GM21390 (cell line): ENCODE data around the gene EFCAB13.

ENCODE experiments used
- ATAC-seq: cut with Tn5 transposase; IDR thresholded peaks from one replicate; pipeline ENCODE4 v1.9.1; 2021; ENCODE audit not compliant: unreplicated experiment

Gene EFCAB13, protein sequence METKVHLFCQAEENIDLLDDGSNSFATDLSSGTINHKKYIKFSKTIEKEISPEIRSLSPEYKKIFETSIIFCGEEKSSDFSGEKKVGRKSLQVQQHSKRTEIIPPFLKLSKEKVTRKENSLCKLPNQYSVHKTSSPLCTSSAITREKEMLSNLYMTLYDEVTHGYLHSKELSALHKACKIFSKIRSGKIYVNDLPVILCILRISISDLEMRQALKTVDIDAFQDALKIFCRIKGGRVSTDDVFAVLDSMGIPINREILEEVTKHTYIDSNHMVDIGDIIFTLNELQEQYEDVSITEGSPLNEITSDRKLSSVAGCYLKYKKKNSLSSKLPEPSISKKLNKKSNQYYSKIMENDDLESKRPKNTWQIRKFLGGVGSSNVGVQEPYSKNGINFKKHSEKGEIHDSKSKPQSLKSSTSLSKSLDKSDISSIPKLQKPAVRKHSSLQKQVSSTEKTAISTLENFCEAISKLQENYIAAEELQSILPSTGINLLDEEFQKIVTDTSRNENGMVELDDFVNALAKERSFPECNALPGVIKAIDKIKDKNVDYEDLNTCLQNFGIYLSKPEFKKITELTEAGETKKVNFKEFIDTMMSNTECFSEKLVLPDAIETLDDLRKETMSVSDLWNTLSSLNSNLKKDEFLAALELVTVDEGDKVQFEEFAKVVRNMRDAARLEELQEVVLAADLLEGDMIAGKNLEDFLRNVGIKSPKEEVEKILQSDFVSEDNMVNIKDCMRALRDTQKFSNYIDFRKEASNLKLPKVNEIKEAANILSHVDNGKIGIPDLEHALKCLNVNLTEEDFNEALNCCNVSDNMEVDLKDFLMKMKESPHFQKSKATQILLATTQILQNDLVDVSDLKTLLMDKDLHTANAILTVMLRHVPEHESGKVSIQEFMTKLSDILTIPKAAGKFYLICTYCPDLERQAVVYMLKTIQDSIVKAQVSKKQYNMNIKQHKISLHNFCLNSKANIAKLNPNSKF

DNA sequence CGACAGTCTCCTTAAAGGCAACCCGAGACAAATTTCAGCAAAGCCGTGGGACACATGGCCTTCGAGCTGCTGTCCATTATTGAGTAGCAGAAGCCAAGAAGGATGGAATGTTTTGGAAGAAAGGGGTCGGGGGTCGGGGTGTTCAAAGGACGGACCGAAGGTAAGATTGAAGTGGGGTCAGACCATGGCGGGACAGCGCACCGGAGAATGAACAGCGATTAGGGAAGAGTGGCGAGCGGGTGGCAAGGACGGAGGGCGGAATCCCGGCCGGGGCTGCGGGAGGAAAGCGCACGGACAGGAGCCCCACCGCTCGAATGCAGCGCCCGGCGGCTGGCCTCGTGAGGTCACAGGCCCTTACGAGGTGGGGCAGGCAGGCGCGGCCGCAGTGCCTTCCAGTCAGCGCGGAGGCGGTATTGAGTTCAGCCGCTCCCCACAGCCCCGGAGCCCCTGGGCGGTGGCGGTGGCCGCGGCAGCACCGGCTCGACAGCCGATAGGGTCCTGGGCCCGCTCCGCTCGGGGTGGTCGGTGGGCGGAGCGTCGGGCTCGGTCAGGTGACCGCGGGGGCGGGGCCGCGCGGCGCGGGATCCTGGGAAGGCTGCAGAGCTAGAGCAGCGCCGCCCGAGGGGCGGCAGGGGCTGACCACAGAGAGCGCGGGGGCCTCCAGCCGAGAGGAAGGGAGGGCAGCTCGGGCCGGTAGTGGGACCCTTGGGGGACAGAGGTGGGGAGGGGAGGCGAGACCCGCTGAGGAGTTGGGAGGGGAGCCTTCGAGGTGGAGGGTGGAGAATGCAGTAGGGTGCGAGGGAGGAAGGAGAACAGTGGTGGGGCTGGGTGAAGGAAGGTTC is at the start of gene EFCAB13:
Gene EFCAB13 (plus strand): TSS at position 574 of the 842 bp plus-strand sequence. CDS start 4,399 bp downstream, outside the sequence.
- ATAC-seq = peak; percentile 87

DNA sequence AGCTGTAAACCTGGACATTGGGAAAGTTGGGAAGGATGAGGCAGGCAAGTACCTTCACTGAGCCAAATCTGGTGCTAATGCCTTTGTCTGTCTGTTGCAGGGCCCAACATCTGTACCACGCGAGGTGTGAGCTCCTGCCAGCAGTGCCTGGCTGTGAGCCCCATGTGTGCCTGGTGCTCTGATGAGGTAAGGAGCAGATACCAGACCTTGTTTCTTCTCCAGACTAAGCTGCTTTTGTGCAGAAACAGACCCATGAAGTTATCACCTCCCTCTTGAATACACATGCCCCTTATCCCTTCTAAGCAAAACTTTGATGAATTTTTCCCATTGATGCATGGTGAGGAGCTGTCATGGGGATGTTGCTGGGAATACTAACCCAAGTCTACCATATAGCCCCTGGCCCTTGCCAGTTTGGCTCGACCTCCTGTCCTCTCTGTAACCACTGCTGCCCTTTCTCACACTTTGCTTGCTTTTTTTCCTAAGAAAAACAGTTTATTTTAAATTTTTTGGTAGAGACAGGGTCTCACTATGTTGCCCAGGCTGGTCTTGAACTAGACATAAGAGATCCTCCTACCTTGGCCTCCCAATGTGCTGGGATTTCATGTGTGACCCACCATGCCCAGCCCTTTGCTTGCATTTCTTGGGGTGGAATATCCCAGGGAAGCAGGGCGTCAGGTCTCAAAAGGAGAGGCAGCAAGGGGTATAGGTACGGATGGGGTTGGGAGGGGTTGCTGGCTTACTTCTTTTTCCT is 49.3 kb upstream of the EFCAB13 start:
- ATAC-seq = no peak

DNA sequence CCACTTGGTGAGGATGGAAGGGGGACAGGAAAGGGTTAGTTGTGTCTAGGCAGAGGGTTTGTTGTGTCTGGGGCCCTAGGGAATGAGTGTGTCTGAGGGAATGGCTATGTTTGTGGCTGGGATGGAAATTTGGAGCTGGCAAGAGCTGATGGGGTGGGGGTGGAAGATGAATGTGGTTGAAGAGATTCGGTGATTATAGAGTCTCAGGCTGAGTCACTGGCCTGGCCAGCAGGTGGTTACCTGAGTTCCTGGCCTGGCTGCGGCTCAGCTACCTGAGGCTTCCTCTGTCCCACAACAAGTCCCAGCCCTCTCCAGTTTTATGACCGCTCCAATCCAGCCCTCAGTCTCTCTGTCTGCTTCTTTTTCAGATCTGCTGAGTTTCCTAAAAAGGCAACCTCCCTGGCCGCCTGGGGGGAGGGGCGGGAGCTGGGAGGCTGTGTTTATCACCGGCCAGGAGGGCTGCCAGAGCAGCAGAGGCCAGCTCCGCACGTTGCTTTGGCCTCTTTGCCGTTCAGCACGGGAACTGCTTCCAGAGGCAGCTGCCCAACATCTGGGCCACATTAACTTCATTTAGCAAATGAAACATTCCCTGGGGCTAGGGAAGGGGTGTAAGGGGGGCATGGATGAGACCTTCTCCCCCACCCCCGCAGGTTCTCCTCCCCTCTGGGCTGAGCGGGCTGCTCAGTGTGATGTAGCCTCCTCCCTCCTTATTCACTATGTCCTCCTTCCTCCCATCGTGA is 48.3 kb upstream of the EFCAB13 start:
- no peak for ATAC-seq

DNA sequence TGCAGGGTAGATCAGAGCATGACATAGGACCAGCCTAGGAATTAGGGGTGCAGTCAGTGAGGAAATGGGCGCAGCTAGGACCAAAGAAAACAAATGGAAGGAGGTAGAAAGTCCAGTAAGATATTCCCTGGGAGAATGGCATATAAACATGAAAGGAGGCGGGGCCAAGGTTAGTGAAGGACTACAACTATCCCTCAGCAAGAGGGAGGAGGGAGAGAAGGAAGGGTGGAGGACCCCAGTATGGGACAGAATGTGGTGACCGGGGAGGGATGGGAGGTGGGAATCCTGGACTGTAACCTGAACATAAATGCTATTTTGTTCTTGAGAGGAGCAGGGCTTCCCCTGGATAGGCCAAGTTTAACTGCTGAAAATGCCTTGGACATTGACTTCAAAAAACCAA is 47.3 kb upstream of the EFCAB13 start:
- ATAC-seq = no peak

DNA sequence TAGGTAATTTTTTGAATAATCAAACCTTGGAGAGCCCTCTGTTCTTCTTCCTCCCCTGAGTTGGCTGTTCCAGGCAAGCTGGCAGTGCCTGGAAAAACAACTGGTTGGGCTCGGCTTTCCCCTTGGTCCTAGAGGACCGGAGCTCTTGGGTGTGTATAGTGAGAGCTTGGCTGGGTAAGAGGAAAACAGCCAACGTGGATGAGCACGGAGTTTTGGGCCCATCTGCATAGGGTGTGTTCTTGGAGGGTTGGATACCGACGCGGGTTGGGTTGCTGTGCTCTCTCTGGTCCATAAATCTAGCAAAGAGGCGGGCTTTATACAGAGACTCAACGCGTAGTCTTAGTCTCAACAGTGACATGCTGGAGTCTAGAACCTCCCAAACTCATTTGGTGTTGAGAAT is 46.9 kb upstream of the EFCAB13 start:
- ATAC-seq = no peak

DNA sequence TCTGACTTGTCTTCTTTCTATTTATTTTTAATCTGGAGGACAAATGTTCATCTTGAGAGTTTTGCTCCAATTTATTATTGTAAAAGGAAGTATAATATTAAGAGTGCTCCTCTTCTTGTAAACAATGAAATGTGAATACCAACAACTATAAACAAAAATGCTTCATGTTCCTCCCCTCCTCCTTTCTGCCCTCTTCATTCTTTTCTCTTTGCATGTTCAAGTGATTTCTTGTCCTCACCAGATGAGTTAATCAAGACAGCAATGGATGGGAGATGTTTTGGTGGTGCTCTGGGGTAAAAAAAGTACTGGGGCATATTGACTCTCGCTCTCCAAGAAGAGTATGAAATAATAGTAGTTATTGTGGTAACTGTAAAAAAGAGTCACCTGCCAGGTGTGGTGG is 45.8 kb upstream of the EFCAB13 start:
- ATAC-seq = no peak

DNA sequence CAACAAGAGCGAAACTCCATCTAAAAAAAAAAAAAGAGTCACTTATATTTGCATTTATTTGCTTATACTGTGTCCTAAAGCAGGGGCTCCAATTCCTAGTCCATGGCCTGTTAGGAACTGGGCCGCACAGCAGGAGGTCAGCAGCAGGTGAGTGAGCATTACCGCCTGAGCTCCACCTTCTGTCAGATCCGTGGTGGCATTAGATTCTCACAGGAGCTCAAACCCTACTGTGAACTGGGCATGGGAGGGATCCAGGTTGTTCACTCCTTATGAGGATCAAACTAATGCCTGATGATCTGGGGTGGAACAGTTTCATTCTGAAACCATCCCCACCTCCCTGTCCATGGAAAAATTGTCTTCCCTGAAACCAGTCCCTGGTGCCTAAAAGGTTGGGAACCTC is 45.2 kb upstream of the EFCAB13 start:
- peak; percentile 6 for ATAC-seq

DNA sequence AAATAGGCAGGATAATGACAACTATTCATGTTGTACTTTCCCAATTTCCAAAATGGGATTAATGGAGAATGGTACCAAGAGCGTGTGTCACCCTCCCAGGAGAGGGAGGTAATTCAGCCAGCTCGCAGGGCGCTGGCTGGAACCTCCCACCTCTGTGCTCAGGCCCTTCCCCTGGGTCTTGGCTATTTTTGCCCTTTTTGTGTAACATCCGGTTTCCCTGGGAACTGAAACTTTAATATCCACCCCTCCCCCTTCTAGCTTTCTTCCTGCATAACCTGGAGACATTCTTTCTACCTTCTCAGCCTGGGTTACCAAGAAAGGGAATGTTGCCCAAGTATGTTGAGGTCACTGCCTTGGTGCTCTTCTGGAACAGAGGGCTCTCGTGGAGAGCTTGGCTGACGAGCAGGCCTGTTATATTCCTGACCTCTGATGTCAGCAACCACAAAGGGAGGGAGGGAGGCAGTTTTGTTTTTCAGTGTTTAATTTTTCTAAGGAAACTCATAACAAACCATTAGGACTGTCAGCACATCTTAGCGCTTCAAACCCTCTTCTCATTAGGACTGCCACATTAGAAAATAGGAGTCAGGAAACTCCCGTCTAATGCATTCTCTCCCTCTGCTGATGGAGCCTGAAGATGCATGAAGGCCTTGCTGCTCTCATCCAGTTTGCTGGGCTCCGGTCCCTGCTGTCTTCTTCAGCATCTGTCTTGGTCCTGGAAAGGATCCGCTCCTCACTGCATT is 44.5 kb upstream of the EFCAB13 start:
- ATAC-seq = peak; percentile 79

DNA sequence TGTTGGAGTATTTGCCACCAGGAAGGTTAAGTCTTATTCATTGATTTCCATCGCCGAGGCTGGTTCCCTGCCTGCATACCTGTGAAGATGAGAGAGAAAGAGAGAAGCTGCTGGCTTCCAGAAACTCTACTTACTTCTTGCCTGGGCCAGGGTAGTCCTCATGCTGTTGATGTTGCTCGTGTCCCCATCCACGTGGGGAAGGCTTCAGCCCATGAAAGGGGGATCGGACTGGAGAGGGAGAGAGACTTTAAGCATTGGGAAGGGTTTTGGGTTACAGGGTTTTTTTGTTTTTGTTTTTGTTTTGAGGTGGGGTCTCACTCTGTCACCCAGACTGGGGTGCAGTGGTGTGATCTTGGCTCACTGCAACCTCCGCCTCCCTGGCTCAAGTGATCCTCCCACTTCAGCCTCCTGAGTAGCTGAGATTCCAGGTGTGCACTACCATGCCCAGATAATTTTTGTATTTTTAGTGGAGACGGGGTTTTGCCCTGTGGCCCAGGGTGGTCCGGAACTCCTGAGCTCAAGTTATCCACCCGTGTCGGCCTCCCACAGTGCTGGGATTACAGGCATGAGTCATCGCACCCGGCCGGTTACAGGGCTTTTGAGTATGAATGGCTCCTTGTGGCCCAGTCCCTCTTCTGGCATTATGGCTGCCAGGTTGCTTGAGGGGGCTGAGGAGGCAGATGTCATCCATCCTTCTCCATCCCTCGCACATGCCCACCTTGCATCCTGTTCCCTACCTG is 43.5 kb upstream of the EFCAB13 start:
- ATAC-seq = no peak

DNA sequence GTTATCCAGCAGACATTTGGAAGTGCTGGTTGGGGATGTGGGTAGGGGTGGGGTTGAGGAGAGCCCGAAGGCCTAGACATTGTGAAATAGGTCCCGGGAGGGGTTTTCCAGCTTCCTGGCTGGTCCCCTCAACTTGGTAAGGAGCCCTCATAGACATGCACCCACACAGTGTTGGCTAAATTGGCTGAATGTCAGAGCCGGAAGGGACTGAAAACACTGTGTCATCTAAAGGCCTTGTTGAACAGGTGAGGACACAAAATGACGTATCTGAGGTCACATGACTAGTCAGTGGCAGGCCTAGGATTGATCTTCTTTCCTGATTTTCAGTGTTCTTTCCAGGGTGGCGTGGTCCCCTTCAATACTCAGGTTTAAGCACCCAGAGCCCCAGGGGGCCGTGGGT is 42.5 kb upstream of the EFCAB13 start:
- ATAC-seq = no peak

DNA sequence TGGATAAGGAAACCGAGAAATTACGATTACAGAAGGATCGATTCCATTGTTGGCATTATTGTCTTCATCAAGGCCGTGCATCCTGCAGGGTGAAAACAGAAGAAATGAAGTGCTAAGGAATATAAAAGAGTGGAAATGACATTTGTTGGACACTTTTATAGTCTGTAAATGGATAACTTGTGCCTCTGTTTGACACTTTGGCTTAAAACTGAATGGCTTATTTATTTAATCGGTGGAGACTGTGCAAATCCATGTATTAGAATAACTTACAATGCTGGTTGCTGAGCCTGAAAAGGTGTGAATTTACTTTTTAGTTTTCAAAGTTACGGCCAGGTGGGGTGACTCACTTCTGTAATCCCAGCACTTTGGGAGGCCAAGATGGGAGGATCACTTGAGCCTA is 38.8 kb upstream of the EFCAB13 start:
- ATAC-seq = no peak

DNA sequence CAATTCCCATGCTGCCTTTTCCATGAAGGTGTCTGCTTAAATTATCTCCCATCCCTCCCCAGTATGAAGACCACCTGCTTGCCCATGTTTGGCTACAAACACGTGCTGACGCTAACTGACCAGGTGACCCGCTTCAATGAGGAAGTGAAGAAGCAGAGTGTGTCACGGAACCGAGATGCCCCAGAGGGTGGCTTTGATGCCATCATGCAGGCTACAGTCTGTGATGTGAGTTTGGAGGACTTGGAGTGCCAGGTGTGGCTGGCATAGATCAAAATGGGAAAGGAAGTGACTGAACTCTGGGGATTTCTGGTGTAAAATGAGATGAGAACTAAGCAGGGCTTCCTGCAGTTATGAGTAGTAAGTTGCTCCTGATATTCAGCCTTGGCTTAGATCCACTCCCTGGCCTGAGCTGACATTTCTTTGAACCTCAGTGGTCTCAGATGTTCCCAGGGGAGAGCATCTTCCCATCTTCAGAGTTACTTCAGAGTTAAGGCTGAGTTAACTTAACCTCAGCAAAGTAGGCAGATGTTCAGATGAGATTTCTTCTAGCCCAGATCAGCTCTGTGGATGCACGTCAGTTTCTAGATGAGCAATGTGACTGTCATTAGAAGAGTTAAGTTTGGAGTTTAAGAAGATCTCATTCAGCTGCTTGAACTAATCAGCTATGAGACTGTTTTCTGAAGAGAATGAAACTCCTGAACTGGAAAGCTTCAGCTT is 37.4 kb upstream of the EFCAB13 start:
- ATAC-seq = peak; percentile 70

DNA sequence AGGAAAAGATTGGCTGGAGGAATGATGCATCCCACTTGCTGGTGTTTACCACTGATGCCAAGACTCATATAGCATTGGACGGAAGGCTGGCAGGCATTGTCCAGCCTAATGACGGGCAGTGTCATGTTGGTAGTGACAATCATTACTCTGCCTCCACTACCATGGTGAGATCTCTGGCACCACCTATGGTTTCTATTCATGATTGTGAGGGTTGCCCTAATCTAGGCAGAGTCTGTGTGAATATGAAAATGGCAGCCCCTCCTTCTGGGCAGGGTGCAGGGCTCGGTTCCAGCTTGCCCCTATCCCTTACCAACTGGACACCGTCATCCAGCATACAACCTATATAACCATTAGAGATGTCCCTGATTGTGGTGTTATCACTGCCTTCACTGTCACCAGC is 36.7 kb upstream of the EFCAB13 start:
- peak; percentile 31 for ATAC-seq

DNA sequence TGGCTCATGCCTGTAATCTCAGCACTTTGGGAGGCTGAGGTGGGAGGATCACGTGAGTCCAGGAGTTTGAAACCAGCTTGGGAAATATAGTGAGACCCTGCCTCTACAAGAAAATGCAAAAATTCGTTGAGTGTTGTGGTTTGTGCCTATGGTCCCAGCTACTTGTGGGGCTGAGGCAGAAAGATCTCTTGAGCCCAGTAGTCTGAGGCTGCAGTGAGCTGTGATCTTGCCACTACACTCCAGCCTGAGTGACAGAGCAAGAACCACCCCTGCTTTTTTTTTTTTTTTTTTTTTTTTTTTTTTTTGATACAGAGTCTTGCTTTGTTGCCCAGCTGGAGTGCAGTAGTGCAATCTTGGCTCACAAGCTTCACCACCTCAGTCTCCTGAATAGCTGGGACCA is 36.1 kb upstream of the EFCAB13 start:
- no peak for ATAC-seq

DNA sequence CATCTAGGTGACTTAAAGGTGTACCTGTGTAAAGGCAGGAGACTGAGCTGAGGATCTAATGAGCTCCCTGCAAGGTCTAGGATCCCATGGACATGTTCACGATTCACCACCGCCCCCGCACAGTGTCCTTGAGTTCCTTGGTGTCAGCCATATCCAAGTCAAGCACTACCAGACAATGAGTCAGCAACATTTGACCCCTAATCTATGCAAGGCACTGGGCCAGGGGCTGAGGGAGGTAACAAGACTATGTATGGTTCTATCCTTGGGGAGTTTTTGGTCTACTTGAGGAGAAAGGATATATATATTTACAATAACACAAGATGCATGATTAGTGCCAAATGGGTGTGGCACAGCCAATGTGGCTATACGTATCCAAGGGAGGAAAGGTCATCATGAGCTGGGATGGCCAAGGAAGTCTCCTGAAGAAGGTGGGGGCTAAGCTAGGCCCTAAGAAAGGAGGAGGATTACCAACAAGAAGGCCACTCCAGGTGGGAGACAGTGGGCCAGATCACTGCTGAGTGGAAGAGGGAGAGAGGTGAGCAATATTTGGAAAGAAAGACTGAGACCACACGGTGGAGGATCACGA is 35.1 kb upstream of the EFCAB13 start:
- no peak for ATAC-seq

DNA sequence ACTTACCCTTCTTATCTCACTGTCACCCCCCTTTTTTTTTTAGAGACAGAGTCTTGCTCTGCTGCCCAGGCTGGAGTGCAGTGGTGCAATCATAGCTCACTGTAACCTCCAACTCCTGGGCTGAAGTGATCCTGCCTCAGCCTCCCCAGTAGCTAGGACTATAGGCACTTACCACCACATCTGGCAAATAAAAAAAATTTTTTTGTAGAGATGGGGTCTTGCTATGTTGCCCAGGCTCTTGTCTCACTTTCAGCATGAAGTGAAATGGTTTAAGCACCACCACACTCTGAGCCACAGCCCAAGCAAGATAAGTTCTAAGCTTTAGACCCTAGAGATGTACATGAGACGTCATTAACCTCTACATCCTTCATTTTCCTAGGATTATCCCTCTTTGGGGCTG is 34.5 kb upstream of the EFCAB13 start:
- ATAC-seq = no peak

DNA sequence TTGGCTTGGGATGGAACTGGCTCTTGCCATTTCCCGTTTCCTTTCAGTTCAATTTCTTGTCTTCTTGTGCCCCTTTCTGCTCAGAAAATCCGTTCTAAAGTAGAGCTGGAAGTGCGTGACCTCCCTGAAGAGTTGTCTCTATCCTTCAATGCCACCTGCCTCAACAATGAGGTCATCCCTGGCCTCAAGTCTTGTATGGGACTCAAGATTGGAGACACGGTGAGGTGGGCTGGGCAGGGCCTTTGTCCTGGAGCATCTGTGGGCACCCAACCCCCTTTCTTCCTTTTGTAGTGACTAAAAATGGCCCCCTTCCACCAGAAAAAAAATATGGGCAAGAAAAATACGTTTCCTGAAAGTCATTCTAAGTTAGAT is 32.9 kb upstream of the EFCAB13 start:
- ATAC-seq = no peak
